ENCODE results near the gene ESRP2.

The ESRP2 gene

GRCh38 chr16:68217506-68217905 lies 18.4 kb downstream of the ESRP2 start:
- H3K27ac ChIP-seq (ENCODE audit: extremely low read depth, low read depth, low read length) = no peak overlapping the region
- no peaks in the 10 kb centered on the region for H3K4me1 ChIP-seq (ENCODE audit: control insufficient read depth, insufficient read depth, low read length)
- H3K9me3 ChIP-seq (ENCODE audit: control insufficient read depth, insufficient read depth, low read depth, low read length) = no peaks in the 10 kb centered on the region
- ChIA-PET POLR2A (interaction anchor here (0.6 kb wide), 2 partner anchors 9 to 19 kb away, joined by 3 to 7 read pairs; partner anchors contain the start of gene ESRP2), CTCF (interaction anchor here (1.7 kb wide), 1 partner anchor 11 kb away, joined by 7 read pairs; no protein-coding TSS in a partner anchor)
- TF ChIP-seq HIC1 (tag by site-specific recombination; IDR thresholded peaks at IDR 0.05) (no peak), ZBTB49 (tag by site-specific recombination; IDR thresholded peaks at IDR 0.05; ENCODE audit: low read depth) (no peak), ZSCAN30 (tag by site-specific recombination; IDR thresholded peaks at IDR 0.05) (no peak), ZNF747 (tag by site-specific recombination; IDR thresholded peaks at IDR 0.05) (no peak), ZNF148 (tag by site-specific recombination; IDR thresholded peaks at IDR 0.05; ENCODE audit: borderline replicate concordance) (no peak), REST (tag by site-specific recombination; IDR thresholded peaks at IDR 0.05) (no peak), SP2 (tag by site-specific recombination; IDR thresholded peaks at IDR 0.05) (no peak), PRDM6 (tag by site-specific recombination; IDR thresholded peaks at IDR 0.05) (no peak)
- H3K36me3 ChIP-seq (ENCODE audit: control insufficient read depth in 2 of 2, insufficient read depth in 1 of 2, low read length in 2 of 2) = peaks cover 0 to 7% of the 10 kb centered on the region in 2 experiments; a peak in 2 of 3 replicates
- H3K4me3 ChIP-seq (ENCODE audit: low read depth, low read length) = no peak overlapping the region

- no peak for TF ChIP-seq ZNF658 (tag by site-specific recombination; IDR thresholded peaks at IDR 0.05)
- no peak for TF ChIP-seq SCRT2 (tag by site-specific recombination; IDR thresholded peaks at IDR 0.05)
- no peak for TF ChIP-seq ZNF837 (tag by site-specific recombination; IDR thresholded peaks at IDR 0.05)
- no peak for TF ChIP-seq ZSCAN4 (tag by site-specific recombination; IDR thresholded peaks at IDR 0.05)
- TF ChIP-seq ZBTB21 (tag by site-specific recombination; IDR thresholded peaks at IDR 0.05) = no peak
- TF ChIP-seq ZNF302 (tag by site-specific recombination; IDR thresholded peaks at IDR 0.05; ENCODE audit: low read depth) = no peak
- TF ChIP-seq ZSCAN5A (tag by site-specific recombination; IDR thresholded peaks at IDR 0.05) = no peak
- POLR2A ChIA-PET = no interaction called here
- Histone ChIP-seq H3K4me1 (ENCODE audit: control insufficient read depth, insufficient read depth, low read length) (no peaks in the 10 kb centered on the region), H3K9me3 (ENCODE audit: control insufficient read depth, insufficient read depth, low read depth, low read length) (no peaks in the 10 kb centered on the region), H3K4me3 (ENCODE audit: low read depth, low read length) (no peak overlapping the region), H3K27ac (ENCODE audit: extremely low read depth, low read depth, low read length) (no peak overlapping the region), H3K36me3 (ENCODE audit: control insufficient read depth in 2 of 2, insufficient read depth in 1 of 2, low read length in 2 of 2) (peaks cover 0 to 3% of the 10 kb centered on the region in 2 experiments; a peak in 2 of 3 replicates)
- CTCF ChIA-PET = interaction anchor here (0.5 to 1.7 kb wide), 5 partner anchors 12 to 695 kb away, joined by 3 to 7 read pairs (median 3); no protein-coding TSS in a partner anchor
Measured at GRCh38 chr16:68216240-68216639, 19.7 kb downstream of the ESRP2 start.

Measured in HEK293 (cell line).